ENCODE measurements around the gene RIPOR2.

GRCh38 chr6:24899997-24900325 lies 35.8 kb downstream of the RIPOR2 start:
- TF ChIP-seq EZH2 (IDR thresholded peaks at IDR 0.05) = no peak
- no peak for TF ChIP-seq POLR2AphosphoS5 (IDR thresholded peaks at IDR 0.05; ENCODE audit: borderline replicate concordance, low read depth, low read length)
